GM04503 (cell line): ENCODE measurements around the gene PTPRN2.
"Not testable (repeated sequence)": the region's sequence is repeated elsewhere in the genome, so short reads cannot be mapped to it uniquely, and the experiment has no call there.

Experiments
- DNase-seq: peaks from one replicate; pipeline ENCODE4 v3.0.0-alpha.2; 2012; ENCODE audit warnings: low read depth

Gene PTPRN2

DNA sequence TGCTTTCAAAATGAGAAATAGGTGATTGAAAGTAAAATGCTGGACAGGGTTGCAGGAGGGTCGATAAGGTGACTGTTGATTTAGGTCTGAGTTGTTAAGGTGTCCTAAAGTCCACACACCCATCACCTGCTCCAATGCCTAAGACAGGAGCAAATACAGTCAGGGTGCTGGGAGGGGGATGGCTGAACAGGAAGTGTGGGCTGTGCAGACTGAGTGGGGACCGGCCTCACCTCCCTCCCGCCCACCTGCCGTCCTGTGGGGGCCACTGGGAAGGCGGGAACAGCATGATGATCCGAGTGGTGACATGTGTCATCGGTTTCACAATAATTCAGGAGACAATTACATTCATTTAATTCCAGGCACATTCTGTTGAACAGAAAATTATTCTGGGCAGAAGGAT lies 990.1 kb downstream of the PTPRN2 start:
- no peak for DNase-seq

DNA sequence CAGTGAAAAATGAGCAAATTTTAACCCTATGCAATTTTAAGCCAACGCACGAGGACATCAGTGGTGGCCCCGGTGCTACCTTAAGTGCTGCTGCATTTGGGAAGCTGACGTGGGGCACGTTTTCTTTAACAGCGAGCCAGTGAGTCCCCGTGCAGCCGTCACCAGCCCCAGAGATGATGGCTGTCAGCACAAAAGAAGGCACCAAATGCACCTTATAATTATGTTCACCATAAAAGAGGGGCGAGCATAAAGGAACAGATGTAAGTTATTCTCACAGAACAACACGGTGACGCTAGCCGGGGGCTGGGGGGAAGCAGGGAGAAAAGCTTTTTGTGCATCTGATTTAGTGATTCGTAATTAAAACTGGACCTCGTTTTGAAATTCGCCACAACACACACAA lies 990.7 kb downstream of the PTPRN2 start:
- DNase-seq = no peak

DNA sequence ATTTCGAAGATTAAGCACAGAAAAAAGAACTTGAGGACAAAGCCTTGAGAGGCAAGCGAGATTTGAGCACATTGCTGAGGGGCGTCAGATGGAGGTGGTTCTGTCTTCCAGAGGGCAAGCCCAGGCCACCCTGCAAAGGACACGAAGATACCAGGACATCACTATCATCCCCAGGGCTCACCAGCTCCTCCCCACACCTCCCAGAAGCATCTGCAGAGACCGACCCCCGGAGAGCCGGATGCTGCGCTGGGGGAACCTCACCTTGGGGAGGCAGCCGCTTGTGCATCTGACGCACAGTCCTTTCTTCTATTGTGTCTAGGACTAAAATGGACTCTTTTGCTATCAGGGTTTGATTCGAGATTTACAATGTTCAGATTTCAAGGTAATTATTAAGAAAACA lies 991.2 kb downstream of the PTPRN2 start:
- no peak for DNase-seq

DNA sequence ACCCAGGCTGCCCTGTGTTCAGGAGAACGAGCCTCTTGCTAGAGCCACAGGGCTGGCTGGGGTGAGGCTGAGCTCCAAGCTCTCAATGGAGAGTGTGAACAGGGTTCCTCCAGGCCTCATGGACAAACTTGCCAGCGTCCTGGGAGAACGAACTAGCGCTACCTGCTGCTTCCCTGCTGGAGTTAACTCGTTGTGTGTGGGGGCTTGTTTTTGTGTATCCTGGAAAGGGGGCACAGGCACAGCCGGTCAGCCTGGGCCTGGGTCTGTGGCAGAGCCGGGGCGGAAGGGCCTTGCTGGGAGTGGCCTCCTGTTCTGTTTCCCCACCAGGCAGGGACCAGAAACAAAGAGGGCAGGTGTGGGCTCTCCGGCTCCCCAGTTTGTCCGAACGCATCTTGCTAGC lies 991.6 kb downstream of the PTPRN2 start:
- no peak for DNase-seq

DNA sequence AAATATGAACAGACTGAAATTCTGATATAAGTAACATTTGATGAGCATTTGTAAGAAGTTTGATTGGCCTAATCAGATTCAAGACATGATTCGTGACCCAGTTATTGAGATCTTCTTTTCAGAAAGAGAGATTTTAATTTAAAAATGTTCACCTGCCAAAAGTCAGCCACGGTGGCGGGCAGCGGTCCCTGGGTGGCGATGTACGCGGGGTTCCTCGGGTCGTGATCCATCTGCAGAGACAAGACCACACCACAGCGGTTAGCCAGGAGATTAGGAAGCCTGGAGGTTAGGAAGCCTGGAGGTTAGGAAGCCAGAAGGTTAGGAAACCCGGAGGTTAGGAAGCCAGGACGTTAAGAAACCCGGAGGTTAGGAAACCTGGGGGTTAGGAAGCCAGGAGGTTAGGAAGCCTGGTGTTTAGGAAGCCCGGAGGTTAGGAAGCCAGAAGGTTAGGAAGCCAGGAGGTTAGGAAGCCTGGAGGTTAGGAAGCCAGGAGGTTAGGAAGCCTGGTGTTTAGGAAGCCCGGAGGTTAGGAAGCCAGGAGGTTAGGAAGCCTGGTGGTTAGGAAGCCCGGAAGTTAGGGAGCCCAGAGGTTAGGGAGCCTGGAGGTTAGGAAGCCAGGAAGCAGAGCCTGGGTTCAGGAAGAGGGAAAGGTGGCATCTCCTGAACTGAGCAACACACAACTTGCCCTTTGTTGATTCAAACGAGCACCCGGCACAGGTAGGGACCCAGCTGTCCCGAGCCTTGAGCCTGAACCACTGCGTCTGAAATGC lies 992.4 kb downstream of the PTPRN2 start:
- DNase-seq = no peak

DNA sequence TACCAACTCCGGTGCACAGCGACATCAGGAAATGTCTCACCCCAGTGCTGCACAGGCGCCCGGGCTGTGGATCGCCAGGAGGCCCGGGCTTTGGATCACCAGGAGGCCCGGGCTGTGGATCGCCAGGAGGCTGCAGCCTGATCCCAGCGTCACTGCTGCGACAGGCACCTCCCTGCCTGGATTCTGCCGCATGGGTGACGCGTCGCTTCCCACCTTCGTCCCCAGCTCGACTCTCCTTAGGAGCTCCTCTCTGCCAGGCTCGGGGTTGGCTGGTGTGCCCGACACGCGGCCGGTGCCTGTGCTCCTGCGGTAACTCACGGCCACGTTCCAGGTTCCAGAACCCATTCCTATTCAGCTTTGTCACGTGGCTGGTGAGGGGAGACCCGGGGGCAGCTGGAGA lies 993.3 kb downstream of the PTPRN2 start:
- no peak for DNase-seq

DNA sequence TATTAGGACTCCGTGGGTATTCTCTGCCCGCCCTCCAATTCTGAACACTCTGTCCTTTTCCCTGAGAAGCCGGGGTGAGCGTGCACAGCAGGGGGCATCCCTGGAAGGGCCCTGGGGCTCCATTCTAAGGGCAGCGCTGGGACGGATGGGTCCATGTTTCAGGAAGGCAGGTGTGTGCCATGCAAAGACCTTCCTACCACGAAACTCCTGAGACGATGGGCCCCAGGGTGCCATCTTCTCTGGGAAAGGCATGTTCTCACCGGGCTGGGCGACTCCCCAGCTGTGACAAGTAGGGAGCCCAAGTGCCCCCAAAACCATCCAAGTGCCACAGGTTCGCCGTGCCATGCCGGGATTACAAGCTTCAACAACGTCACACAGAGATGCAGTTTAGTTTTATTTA lies 994.1 kb downstream of the PTPRN2 start:
- DNase-seq = no peak

DNA sequence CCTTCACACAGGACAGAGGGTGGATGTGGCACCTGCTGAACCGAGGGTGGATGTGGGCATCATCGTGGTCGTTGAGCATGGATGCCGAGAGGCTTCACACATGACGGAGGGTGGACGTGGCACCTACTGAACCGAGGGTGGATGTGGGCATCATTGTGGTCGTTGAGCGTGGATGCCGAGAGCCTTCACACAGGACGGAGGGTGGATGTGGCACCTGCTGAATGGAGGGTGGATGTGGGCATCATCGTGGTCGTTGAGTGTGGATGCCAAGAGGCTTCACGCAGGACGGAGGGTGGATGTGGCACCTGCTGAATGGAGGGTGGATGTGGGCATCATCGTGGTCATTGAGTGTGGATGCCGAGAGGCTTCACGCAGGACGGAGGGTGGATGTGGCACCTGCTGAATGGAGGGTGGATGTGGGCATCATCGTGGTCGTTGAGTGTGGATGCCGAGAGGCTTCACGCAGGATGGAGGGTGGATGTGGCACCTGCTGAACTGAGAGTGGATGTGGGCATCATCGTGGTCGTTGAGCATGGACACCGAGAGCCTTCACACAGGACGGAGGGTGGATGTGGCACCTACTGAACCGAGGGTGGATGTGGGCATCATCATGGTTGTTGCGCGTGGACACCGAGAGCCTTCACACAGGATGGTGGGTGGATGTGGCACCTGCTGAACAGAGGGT lies 994.8 kb downstream of the PTPRN2 start:
- DNase-seq = not testable (repeated sequence)

DNA sequence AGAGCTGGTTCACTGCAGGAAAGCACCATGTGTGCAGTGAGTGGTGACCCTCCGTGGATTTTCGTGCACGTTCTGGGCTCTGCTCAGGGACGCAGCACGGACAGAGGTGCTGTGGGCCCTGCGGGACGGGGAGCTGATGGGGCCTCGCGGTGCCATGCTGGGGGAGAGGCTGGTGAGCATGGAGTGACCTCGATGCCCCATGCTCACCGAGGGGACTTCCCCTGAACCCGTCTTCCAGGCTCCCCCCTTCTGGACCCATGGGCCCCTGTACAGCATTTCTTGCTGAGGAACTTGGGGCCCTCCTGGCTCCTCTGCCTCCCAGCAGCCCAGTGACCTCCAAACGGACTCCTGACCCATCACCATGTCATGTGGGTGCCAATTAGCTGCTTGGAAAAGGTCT lies 997.1 kb downstream of the PTPRN2 start:
- no peak for DNase-seq

DNA sequence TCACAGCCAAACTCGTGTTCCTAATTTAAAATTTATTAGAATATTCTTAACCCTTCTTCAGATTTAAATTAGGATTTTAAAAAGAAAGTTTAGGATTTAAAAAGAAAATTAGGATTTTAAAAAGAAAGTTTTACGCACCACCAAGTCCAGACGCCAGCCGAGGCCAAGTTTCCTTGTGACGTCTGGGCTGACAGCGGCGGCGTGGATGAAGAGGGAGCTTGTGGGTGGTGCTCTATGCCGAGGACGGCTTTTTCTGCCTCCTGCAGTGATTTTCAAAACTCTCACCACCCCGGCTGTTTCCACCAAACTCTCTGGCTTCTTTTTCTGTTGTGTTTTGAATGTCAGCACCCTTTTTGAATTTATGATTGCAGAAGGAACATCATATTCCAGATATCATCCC lies 997.9 kb downstream of the PTPRN2 start:
- DNase-seq = no peak

DNA sequence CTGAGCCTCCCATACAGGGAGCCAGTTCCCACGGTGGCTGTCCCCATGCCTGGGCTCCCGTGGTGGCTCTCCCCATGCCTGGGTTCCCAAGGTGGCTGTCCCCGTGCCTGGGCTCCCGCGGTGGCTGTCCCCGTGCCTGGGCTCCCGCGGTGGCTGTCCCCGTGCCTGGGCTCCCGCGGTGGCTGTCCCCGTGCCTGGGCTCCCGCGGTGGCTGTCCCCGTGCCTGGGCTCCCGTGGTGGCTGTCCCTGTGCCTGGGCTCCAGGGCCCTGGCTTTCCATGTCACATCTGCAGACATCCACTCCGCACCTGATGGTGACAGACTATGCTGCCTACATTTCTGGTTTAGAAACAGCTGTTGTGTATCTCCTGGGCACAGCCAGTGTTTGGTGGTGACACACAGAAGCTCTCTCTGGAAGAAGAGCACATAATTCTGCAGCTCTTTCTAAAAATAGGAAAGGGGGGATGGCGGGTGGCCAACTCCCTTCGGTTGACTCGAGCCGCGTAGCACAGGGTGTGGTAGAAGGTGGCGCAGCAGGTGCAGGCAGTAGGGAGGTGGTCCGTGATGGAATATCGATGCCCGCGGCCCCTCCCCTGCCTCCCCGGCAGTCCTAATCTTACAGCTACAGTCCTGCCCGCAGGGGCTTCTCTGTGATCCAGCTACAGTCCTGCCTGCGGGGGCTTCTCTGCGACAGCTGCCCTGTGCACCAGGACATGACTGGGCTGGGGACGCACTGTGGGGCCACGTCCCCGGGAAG lies 999.6 kb downstream of the PTPRN2 start:
- DNase-seq = no peak

DNA sequence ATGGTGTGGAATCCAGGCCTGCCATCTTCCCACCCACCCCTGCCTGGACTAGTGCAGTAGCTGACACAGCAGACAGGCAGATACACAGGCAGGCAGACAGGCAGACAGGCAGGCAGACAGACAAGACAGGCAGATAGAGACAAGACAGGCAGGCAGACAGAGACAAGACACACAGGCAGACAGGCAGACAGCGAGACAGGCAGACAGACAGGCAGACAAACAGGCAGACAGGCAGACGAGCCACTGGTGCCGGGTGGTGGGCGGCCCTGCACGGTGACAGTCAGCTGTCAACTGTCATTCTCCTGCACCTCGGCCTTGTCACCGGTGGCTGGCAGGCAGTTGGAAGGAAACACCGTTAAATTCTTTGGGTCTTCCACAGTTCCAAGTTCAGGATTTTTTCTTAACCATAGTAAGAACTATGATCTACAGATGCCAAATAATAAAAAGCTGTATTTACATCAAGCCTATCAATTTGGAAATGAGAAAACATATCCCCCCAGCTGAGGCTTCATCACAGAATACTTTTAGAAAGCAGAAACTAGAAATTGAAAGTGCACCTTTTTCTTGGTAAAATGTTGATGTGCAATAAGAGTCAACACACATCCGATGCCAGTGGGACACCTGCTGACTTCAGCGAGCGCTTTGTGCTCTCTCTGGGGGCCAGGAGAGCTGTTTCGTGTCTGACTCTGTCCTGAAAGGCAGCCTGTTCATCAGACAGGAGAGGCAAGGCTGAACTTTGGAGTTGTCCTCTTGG lies 1000.4 kb downstream of the PTPRN2 start:
- DNase-seq = no peak

DNA sequence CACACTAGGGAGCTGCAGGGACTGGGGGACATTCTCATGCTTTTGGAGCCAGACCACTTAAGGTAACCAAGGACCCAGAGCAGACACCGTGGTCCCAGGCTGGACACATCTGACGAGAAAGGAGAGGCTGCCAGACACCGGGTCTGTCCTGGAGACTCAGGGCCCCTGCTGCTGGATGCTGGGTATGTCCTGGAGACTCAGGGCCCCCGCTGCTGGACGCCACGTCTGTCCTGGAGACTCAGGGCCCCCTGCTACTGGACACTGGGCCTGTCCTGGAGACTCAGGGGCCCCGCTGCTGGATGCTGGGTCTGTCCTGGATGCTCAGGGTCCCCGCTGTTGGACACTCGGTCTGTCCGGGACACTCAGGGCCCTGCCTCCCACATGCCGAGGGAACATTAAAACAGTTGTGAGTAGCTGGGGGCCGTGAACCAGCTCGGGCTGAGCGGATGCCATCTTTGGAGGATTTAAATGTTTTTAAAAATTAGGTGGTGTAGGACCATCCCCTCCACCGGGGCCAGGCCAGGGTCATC lies 1001.1 kb downstream of the PTPRN2 start:
- no peak for DNase-seq

DNA sequence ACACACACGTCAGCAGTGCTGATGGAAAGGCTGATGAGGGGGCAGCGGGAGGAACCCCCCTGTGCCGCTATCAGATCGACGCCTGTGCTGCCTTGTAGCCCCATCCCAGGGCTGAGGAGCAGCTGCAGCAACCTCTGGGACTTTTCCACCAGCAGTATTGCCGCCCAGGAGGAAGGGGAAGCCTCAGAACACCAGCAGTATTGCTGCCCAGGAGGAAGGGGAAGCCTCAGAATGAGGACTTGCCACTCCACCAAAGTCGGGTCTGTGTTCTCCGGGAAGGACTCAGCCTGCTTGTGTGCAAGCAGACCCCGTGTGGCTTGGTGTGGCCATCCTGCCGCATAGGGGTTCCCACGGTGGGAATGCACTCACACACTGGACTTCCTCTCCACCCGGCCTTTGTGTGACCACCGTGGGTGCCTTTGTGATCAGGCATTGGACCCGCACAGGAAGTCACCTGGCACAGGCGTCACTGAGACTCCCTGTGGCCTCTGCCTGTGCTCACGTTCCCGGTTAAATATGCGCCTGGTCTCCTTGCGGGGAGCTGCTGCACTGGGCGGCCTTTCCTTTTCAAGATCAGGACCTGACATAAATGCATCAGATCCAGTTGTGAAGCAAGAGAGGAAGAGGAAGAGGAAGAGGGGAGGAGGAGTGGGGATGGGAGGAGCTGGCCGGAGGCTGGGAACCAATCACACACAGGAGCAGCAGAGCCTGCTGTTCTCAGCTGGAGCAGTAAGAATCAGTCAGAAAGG lies 1002.3 kb downstream of the PTPRN2 start:
- DNase-seq = no peak

DNA sequence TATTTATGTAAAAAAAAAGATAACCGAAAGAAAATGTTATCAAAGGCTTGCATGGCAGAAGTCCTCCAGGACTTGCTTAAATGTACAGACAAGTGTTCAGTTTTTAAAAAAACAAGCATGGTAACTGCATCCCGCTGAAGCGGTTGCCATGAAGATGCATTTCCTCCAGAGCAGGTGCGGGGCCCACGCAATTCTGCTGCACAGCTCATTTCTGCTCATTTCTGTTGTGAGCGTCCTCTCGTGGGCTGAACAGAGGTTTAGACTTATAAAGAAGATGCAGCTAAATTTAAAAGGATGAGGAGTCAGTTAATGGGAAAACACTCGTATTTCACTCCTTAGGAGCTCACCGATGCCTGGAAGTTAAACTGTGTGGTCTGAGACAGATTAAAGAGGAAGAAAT lies 1003.2 kb downstream of the PTPRN2 start:
- no peak for DNase-seq

DNA sequence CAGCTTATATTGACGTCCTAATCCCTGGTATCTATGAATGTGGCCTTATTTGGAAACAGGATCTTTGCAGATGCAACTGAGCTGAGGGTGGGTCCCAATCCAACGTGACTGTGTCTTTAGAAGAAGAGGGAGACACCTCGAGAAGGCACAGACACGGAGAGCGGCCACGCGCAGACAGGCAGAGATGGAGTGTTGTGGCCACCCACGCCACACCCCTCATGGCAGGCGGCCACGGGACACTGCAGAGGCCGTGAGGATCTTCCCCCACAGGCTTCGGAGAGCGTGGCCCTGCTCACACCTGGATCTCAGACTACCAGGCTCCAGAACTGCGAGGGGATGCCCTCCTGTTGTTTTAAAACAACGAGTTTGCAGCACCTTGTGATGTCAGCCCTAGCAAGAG lies 1005.9 kb downstream of the PTPRN2 start:
- DNase-seq = no peak

DNA sequence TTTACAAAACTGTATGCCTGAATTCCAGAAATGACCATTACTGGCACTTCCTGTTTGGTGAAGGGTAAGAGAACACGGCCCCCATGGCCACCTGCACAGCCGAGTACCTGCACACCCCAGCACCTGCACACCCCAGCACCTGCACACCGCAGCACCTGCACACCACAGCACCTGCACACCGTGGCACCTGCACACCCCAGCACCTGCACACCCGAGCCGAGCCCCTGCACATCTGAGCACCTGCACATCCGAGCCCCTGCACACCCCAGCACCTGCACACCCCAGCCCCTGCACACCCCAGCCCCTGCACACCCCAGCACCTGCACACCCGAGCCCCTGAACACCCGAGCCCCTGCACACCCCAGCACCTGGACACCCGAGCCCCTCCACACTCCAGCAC lies 1007.3 kb downstream of the PTPRN2 start:
- no peak for DNase-seq

DNA sequence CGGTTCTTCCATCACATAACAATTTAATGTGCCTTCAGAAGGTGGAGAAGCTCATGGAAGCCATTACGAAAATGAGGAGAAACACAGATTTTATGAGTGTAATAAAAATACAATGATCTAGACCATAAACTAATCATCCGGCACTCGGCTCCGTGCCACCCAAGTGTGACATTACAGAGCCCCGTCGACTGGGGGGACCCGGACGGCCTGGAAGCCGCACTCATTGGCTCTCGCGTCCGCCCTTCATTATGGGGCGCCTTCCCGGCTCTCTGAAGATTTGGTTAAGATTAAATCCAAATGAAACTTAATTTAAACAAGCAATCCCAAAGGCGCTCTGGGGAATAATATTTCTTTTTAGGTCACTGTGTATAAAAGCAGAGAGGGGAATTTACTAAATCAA lies 1008.2 kb downstream of the PTPRN2 start:
- no peak for DNase-seq

DNA sequence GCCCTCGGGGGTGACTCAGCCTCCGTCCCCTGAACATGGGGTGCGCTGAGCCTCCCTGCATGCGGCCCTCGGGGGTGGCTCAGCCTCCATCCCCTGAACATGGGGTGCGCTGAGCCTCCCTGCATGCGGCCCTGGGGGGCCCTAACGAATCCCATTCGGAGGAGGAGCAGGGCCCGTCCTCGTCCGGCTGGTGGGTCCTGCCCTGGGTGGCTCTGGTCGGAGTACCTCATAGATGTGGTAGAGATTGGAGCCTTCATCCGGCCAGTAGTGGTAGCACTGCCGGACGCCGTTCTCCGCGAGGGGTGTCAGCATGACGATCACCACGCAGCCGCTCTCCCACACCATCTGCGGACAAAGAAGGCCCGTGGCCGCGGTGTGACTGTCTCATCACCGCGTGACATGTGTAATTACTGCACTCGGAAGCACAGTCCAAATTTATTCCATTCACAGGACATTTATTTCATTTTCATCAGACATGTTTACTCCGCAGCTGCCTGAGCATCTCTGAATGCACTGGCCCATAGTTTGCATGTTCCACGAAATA lies 1009.8 kb downstream of the PTPRN2 start:
- DNase-seq = no peak

DNA sequence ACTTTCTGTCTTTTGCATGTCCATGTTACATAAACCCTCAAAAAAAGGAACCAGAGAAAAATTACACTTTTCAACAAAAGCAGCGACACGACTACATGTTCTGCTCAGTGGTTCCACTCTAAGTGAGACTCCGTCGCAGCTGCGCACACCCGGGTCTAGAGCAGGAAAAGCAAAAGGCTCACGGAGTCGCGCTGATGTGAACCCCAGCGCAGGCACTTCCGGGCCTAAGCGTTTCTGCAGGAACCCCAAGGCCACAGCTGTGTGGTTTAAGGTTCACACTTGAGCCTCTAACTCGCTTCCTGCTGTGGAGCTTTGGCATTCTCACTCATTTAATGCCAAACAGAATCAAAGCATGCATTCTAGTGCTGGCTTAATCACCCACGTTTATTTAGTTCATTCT lies 1010.6 kb downstream of the PTPRN2 start:
- no peak for DNase-seq

DNA sequence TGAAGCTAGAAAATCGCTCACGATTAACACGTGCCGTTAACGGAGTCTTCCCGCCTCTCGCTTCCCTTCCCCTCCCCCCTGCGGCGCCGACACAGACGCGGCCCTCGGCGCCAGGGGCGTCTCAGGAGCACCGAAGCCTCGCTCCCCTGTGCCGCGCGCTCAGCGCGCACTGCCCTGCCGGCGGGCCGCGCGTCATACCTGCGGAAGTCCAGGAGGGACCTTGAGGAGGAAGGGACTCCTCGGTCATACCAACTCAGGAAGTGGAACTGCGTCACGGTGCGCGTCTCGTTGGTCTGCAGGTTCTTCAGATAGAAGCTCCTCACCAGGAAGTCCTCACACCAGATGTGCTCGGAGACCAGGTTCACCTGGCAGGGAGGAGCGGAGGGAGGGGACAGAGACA lies 1011.2 kb downstream of the PTPRN2 start:
- DNase-seq = no peak
